ENCODE results near the gene GP9.
"Not testable (repeated sequence)": the region's sequence is repeated elsewhere in the genome, so short reads cannot be mapped to it uniquely, and the experiment has no call there.

The GP9 gene

DNA sequence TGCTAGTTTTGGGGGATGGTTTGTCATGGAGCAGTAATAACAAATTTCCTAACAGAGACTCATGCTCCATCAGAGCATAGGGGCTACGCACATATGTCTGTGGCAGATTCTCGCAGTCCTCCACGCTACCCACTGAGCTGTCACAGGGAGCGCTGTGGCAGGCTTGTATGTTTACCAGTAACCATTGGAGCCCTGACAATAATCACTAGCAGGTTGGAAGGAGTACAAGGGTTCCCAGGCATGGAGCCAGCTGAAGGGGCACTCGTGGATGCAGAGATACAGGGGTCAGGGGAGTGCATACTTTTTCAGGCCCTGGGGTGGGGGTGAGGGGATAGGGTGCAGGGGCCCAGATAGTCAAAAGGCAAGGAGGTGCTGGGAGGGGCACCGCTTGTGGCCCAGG, 7.9 kb upstream of the GP9 start:
- DNase-seq, result no peak

- DNase-seq, result no peak
Observed at GRCh38 chr3:129054605-129055104, 5.9 kb upstream of the GP9 start.

- no peak for DNase-seq
Observed at GRCh38 chr3:129056451-129057173, 4.0 kb upstream of the GP9 start.

DNA sequence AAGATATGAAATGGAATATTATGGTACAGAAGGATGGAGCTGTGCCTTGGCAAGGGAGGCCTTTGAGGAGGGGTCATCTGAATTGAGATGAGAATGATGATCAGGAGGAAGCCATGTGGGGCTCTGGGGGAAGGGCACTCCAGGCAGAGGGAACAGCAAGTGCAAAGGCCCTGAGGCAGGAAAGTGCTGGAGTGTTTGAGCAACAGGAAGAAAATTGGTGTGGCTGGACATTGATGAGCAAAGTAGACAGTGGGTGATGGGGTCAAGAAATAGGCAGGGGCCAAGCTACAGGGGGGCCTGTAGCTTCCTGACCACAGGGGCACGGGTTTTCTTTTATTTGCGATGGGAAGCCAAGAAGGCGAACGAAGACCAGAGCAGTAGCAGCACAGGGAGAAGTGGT, 3.3 kb upstream of the GP9 start:
- no peak for DNase-seq

DNA sequence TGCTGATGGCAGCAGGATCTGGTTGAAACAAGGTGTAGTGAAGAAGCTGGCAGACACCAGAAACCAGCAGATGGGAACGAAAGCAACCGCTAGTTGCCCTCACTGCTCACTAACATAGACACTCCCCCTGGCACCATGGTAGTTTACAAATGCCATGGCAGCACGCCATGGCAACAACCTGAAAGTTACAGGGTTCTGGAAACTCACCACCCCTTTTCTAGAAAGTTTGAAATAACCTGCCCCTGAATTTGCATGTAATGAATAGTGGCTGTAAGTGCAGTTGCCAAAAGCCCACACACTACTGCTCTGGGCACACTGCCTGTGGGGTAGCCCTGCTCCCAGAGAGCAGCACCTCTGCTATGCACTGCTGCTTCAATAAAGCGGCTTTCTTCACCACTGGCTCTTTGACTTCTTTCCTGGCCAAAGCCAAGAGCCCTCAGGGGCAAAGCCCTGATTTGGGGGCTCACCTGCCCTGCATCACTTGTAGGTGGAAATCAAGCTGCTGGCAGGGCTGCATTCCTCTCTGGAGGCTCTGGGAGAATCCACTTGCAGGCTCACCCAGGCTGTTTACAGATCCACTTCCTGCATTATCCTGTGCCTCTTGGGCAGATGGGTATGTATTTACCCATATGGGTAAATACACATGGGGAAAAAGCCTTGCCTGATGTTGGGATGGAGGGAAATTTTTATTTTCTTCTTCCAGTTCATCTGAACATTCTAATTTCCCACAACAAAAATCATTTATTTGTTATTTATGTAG, 2.0 kb upstream of the GP9 start:
- DNase-seq, result no peak

- DNase-seq, result no peak
Observed at GRCh38 chr3:129059311-129059958, 1.1 kb upstream of the GP9 start.

GRCh38 chr3:129061023-129061887, 676 bp downstream of the GP9 start:
- DNase-seq, result no peak

GRCh38 chr3:129061888-129062834, 1.6 kb downstream of the GP9 start:
- DNase-seq, result no peak

DNA sequence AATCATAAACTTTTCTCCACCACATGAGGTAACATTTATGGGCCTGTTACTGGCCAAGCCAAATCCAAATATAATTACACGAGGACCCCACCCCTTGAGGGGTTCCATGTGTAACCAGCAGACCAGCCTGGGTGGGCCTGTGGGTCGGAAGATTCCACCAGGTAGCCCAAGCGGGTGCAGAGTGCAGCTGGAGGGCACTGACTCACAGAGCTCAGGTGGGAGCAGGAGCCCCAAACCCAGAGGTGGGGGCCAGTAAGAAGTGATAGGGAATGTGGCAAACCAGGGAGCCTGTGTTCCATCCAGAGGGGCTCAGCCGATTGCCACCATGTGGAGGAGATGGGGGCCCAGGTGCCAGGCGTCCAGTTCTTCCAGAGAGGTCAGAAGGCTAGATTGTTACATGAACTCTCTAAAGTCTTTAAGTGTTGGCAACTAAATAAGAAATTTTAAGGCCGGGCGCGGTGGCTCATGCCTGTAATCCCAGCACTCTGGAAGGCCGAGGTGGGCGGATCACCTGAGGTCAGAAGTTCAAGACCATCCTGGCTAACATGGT, 2.6 kb downstream of the GP9 start:
- DNase-seq, result no peak

GRCh38 chr3:129063841-129064482, 3.4 kb downstream of the GP9 start:
- DNase-seq, result no peak

DNA sequence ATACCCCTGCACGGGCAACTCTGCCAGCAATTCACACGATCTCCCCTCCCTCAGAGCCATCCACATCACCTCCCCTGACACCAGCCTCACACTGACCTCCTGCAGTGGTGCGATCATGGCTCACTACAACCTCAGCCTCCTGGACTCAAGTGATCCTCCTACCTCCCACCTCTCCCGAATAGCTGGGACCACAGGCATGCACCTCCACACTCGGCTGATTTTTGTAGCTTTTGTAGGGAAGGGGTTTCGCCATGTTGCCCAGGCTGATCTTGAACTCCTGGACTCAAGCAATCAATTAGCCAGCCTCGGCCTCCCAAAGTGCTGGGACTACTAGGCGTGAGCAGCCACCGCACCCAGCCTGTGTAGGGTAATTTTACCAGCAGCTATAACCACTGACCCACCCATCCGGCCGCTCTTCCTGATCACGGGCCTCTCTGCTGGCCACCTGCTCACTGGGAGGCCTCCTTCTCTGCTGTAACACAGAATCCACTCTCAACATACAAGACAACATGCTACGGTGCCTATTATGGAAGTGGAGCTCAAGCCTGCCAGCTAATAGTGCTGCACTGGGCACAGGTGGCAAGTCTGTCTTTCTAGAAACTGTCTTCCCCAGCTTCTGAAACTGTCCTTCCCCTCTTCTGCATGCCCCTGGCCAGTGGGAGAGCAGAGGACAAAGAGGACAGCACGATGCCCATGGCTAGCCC, 4.6 kb downstream of the GP9 start:
- no peak for DNase-seq

- no peak for DNase-seq
Observed at GRCh38 chr3:129065720-129066073, 5.1 kb downstream of the GP9 start.

GRCh38 chr3:129067719-129068118, 7.1 kb downstream of the GP9 start:
- not testable (repeated sequence) for DNase-seq

- no peak for DNase-seq
Observed at GRCh38 chr3:129068291-129068886, 7.8 kb downstream of the GP9 start.

- DNase-seq, result not testable (repeated sequence)
Observed at GRCh38 chr3:129069313-129070085, 8.9 kb downstream of the GP9 start.

DNA sequence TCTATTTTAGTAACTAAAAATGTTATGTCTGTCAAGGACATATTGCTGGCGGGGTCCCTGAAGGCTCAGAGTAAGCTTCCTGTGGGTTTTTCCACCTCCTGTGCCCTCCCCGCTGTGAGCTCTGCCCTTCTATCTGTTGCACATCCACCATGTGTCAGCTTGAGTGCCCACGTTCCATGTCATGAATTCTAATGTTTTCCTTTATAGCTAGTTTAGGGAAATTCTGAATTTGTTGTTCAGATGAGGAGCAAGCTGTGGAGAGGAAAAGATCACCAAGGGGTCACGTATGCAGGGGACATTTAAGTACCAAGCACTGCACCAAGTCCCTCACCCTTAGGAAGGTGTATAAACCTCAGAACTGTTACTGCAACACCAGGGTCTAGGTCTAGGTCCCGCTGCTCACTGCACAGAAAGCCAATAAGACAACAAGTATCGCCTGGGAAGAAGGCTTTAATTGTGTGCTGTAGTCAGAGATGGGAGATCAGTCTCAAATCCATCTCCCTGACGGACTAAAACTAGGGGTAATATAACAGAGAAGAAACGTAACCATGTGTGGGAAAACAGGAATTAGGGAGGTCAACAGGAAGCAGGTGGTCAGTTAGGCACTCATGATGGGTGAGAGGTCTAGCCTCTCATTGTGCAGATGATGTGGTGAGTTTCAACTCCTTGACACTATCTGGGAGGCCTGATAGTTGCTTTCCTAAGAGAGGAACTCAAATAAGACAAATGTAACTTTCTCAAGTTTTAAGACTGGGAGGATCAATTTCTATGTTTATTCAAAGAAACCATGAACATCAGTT, 9.7 kb downstream of the GP9 start:
- DNase-seq, result no peak

- DNase-seq, result no peak
Observed at GRCh38 chr3:129077222-129077621, 16.6 kb downstream of the GP9 start.

GRCh38 chr3:129078510-129078909, 17.9 kb downstream of the GP9 start:
- DNase-seq, result no peak
